Osteocyte (in vitro differentiated cells): Measurements from ENCODE around the gene FHIT. TPM values are rescaled to one million over a fixed set of nuclear protein-coding genes. Genes with fewer than 3 reads are reported as not detected.

Source experiments
- DNase-seq: peaks from one replicate; pipeline ENCODE4 v3.0.0; 2021; ENCODE audit warnings: mixed read lengths; ENCODE audit not compliant: unreplicated experiment; ENCODE audit errors: extremely low spot score
- H3K27ac Mint-ChIP-seq: one replicate; pipeline ENCODE4 v1.8.0; 2021; ENCODE audit warnings: mild to moderate bottlenecking, mixed read lengths; ENCODE audit not compliant: unreplicated experiment
- H3K27me3 Mint-ChIP-seq: one replicate; pipeline ENCODE4 v1.8.0; 2021; ENCODE audit warnings: mixed read lengths; ENCODE audit not compliant: unreplicated experiment
- H3K36me3 Mint-ChIP-seq: one replicate; pipeline ENCODE4 v1.8.0; 2021; ENCODE audit warnings: mixed read lengths; ENCODE audit not compliant: unreplicated experiment
- H3K4me1 Mint-ChIP-seq: one replicate; pipeline ENCODE4 v1.8.0; 2021; ENCODE audit warnings: mixed read lengths; ENCODE audit not compliant: unreplicated experiment
- H3K4me3 Mint-ChIP-seq: one replicate; pipeline ENCODE4 v1.8.0; 2021; ENCODE audit warnings: mild to moderate bottlenecking, moderate library complexity, mixed read lengths; ENCODE audit not compliant: unreplicated experiment
- H3K9me3 Mint-ChIP-seq: one replicate; pipeline ENCODE4 v1.8.0; 2021; ENCODE audit warnings: mixed read lengths; ENCODE audit not compliant: unreplicated experiment
- total RNA-seq: library from RNA; stranded (reverse); gene quantifications from 2 replicates; pipeline ENCODE4 v1.2.1, GENCODE V29; 2021
- TF ChIP-seq, protein P1 (sequence below): fragments of 200-600 bp; sonication (generic); IDR thresholded peaks from 2 replicates; pipeline ENCODE4 v1.5.0; 2021; ENCODE audit warnings: antibody characterized with exemption, mild to moderate bottlenecking, moderate library complexity

Gene FHIT
- total RNA-seq, 1 donor from 2014 or later, result 2.3 TPM

DNA sequence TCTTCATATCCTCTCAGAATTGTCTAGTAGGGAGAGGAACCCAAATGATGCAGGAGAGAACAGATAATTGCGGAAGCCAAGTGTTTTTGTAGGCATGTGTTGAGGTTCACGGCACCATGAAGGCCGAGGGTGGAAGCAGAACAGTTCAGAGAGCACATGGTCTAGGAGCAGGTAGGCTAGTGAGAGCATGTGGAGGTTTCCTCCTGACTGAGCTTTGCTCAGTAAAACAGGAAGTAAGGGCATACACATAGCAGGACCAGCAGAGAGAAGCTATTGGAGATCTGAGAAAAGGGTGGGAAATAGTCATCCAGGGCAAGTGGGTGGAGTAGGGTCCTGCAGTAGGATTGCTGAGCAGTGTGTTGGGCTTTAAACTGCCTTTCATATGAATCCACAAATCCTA is 491.1 kb downstream of the FHIT start:
- Mint-ChIP-seq H3K4me3 (no peak overlapping the region), H3K9me3 (no peaks in the 10 kb centered on the region)

DNA sequence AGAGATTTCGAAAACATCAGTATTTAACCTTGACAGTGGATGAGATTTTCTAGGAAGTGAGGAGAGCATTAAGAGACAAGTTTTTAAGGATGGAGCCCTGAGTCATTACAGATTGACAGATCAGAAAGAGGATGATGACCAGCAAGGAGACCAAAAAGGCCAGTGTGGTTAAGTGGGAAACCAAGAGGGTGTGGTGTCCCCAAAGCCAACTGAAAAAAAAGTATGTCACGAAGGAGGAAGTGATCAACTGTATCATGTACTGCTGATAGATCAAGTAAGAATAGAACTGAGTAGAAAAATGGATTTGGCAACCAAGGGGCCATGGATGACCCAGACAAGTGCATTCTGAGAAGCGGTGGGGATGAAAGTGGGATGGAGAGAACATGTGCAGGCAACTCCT is 491.8 kb downstream of the FHIT start:
- Mint-ChIP-seq H3K27ac (no peak overlapping the region), H3K27me3 (peaks cover 3% of the 10 kb centered on the region), H3K4me1 (no peaks in the 10 kb centered on the region), H3K9me3 (no peaks in the 10 kb centered on the region), H3K36me3 (no peaks in the 10 kb centered on the region), H3K4me3 (no peak overlapping the region)
- TF ChIP-seq, protein P1, sequence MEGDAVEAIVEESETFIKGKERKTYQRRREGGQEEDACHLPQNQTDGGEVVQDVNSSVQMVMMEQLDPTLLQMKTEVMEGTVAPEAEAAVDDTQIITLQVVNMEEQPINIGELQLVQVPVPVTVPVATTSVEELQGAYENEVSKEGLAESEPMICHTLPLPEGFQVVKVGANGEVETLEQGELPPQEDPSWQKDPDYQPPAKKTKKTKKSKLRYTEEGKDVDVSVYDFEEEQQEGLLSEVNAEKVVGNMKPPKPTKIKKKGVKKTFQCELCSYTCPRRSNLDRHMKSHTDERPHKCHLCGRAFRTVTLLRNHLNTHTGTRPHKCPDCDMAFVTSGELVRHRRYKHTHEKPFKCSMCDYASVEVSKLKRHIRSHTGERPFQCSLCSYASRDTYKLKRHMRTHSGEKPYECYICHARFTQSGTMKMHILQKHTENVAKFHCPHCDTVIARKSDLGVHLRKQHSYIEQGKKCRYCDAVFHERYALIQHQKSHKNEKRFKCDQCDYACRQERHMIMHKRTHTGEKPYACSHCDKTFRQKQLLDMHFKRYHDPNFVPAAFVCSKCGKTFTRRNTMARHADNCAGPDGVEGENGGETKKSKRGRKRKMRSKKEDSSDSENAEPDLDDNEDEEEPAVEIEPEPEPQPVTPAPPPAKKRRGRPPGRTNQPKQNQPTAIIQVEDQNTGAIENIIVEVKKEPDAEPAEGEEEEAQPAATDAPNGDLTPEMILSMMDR, result no peak
- DNase-seq, result no peak

More for the DNA sequence above, 491.1 kb downstream of the FHIT start:
- TF ChIP-seq, protein P1, result no peak
- H3K4me1 Mint-ChIP-seq, result no peaks in the 10 kb centered on the region
- no peaks in the 10 kb centered on the region for H3K36me3 Mint-ChIP-seq
- H3K27me3 Mint-ChIP-seq, result peaks cover 6% of the 10 kb centered on the region
- DNase-seq, result no peak
- H3K27ac Mint-ChIP-seq, result no peak overlapping the region

DNA sequence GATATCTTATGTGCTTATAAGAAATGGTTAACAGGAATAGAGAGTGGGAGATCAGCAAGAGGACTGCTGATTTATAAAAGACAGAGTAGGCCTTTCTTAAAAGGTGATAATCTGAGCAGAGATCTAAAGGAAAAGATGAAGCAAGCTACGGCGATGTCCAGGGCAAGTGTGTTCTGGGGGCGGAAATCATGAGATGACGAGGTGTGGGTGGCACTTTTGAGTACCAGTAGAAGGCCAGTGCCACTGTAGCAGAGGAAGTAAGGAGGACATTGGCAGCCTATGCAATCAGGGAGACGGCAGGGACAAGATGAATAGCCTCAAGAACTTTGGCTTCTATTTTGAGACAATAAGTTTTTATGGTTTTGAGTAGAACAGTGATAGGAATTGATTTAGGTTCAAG is 492.4 kb downstream of the FHIT start:
- TF ChIP-seq, protein P1, result no peak
- H3K36me3 Mint-ChIP-seq, result no peaks in the 10 kb centered on the region
- no peaks in the 10 kb centered on the region for H3K4me1 Mint-ChIP-seq
- no peak for DNase-seq
- H3K4me3 Mint-ChIP-seq, result no peak overlapping the region
- H3K27me3 Mint-ChIP-seq, result peaks cover 3% of the 10 kb centered on the region
- no peaks in the 10 kb centered on the region for H3K9me3 Mint-ChIP-seq
- H3K27ac Mint-ChIP-seq, result no peak overlapping the region

DNA sequence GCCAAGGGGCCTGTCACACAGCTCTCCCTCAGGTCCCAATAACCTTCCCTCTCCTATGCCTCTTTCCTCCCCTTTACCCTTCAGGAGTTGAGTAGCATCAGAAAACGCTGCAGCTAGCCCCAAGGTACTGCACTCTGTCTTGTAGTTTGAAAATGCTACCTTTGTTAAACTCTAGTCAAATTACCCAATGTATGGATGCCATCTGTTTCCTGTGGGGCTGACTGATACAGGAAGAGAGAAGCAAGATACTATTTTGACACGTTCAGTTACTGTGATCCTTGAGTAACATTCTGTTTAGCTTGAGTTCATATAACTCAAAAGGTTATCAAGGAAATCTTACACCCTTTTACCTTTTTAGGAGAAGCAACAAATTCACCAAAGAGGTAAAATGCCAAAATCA is 493.1 kb downstream of the FHIT start:
- DNase-seq, result no peak
- Mint-ChIP-seq H3K4me1 (no peaks in the 10 kb centered on the region), H3K4me3 (no peak overlapping the region), H3K27me3 (peaks cover 3% of the 10 kb centered on the region), H3K36me3 (no peaks in the 10 kb centered on the region), H3K9me3 (no peaks in the 10 kb centered on the region), H3K27ac (no peak overlapping the region)
- TF ChIP-seq, protein P1, result no peak

DNA sequence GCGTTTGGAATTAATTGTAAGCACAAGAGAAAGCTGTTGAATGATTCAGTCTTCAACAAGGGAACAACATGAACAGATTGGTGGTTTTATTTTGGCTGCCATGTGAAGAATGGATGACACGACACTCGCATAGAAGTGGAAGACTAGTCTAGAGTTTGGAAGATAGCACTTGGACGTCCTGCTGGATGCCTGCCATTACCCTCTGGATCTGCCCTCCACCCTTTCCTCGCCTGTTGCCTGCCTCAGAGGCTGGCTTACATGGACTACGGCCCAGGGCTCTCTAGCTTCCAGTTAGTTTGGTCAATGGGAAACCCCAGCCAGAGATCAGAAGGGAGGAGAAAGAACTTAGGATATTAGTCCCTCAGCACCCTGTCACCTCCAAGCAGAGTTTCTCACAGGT is 493.5 kb downstream of the FHIT start:
- Mint-ChIP-seq H3K27ac (no peak overlapping the region), H3K9me3 (no peaks in the 10 kb centered on the region), H3K36me3 (no peaks in the 10 kb centered on the region), H3K4me1 (no peaks in the 10 kb centered on the region), H3K27me3 (peaks cover 3% of the 10 kb centered on the region), H3K4me3 (no peak overlapping the region)
- no peak for DNase-seq
- TF ChIP-seq, protein P1, result no peak
